ENCODE measurements around the gene MBTPS1.

DNA sequence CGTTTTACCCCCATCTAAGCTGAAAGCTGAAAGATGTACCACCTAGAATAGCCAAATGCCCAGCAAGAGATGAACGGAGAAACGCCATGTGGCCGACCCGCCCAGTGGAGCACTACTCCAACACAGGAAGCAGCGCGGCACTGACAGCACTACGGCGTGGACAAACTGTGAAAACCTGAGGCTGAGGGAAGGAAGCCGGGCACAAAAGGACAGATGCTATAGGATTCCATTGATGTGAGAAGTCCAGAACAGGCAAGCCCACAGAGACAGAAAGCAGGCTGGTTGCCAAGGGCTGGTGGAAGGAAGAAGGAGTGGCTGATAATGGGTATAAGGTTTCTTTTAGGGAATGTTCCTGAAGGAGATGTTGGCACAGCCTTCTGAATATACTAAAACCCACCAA is 44.7 kb downstream of the MBTPS1 start:
- no peak for TF ChIP-seq POLR2AphosphoS5 (IDR thresholded peaks at IDR 0.05)
- TF ChIP-seq, protein P1, sequence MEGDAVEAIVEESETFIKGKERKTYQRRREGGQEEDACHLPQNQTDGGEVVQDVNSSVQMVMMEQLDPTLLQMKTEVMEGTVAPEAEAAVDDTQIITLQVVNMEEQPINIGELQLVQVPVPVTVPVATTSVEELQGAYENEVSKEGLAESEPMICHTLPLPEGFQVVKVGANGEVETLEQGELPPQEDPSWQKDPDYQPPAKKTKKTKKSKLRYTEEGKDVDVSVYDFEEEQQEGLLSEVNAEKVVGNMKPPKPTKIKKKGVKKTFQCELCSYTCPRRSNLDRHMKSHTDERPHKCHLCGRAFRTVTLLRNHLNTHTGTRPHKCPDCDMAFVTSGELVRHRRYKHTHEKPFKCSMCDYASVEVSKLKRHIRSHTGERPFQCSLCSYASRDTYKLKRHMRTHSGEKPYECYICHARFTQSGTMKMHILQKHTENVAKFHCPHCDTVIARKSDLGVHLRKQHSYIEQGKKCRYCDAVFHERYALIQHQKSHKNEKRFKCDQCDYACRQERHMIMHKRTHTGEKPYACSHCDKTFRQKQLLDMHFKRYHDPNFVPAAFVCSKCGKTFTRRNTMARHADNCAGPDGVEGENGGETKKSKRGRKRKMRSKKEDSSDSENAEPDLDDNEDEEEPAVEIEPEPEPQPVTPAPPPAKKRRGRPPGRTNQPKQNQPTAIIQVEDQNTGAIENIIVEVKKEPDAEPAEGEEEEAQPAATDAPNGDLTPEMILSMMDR (IDR thresholded peaks at IDR 0.05) = no peak

All from upper lobe of left lung (tissue), 4 donors.